HG02884 (cell line): ENCODE measurements around the gene ZNF559.

Experiments used
- ATAC-seq: cut with Tn5 transposase; IDR thresholded peaks from one replicate; pipeline ENCODE4 v1.9.1; 2021; ENCODE audit warnings: mild to moderate bottlenecking, moderate library complexity; ENCODE audit not compliant: unreplicated experiment

Gene ZNF559

GRCh38 chr19:9352505-9352904 lies 28.5 kb downstream of the ZNF559 start:
- ATAC-seq, result no peak

GRCh38 chr19:9353011-9353410 lies 29.0 kb downstream of the ZNF559 start:
- no peak for ATAC-seq

DNA sequence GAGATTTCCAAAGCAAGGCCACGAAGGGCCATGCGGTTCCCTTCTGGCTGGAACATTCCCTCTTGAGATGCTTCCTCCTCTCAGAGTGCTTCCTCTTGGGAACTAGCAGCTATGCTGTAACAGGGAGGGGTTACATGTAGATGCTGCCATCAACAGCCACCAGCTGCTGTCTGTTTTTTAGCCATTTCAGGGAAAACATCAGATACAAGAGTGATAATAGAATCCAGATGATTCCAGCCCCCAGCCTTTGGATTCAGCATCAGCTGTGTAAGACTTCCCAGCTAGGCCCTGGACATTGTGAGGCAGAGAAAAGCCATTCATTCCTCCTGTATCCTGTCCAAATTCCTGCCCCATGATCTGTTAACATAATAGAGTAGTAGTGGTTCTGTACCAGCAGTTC lies 30.7 kb downstream of the ZNF559 start:
- ATAC-seq, result no peak

DNA sequence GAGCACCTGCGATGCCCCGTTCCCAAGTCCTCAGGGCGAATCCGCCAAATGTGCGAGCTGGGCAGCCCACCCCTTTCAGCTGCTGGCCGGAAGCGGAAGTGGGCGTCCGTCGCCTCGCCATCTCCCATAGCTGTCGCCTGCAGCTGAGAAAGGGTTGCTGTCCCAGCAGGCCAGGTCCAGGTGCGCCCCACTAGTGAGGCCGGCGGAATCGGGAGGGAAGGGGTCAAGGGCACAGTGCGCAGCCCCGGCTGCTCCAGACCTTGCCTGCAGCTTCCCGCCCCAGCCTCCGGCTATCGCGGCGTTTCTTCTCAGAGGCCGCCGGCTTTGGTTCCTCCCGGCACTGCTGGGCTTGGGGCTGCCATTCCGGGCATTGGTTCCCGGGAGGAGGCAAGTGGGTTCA lies 38.9 kb downstream of the ZNF559 start, which contains the start of gene ZNF177:
ZNF177 (plus strand) TSS at position 109 of the 400 bp plus-strand sequence. CDS start 15,299 bp downstream, outside the sequence.
- no peak for ATAC-seq

- ATAC-seq, result no peak
Measured at GRCh38 chr19:9370738-9371619, 47.0 kb downstream of the ZNF559 start.

- no peak for ATAC-seq
Measured at GRCh38 chr19:9381361-9381785, 57.4 kb downstream of the ZNF559 start.
